Peyer's patch (tissue), 4 donors: Measurements from ENCODE around the gene NFKB1. TPM values are rescaled to one million over a fixed set of nuclear protein-coding genes. Genes with fewer than 3 reads are reported as not detected.

Source experiments
- DNase-seq, 3 donors: peaks; one replicate each; pipeline ENCODE4 v3.0.0-alpha.2; 2017 to 2019
- H3K27ac ChIP-seq, 4 donors: fragments of 200-600 bp; sonication (generic); one replicate each; pipeline ENCODE4 v1.5.1; 2016 to 2019
- H3K27me3 ChIP-seq, 2 donors: fragments of 200-600 bp; sonication (generic); one replicate each; pipeline ENCODE4 v1.5.1; 2019
- H3K36me3 ChIP-seq, 3 donors: fragments of 200-600 bp; sonication (generic); one replicate each; pipeline ENCODE4 v1.5.1; 2016 to 2019
- H3K4me1 ChIP-seq, 4 donors: fragments of 200-600 bp; sonication (generic); one replicate each; pipeline ENCODE4 v1.5.1; 2016 to 2019
- H3K4me3 ChIP-seq, 4 donors: fragments of 200-600 bp; sonication (generic); 1 replicate in 3 of 4; 2 replicates in 1 of 4; pipeline ENCODE4 v1.5.1; 2016 to 2019; ENCODE audit warnings: mild to moderate bottlenecking in 1 of 4
- H3K9me3 ChIP-seq, 4 donors: fragments of 200-600 bp; sonication (generic); one replicate each; pipeline ENCODE4 v1.5.1; 2016 to 2019; ENCODE audit warnings: mild to moderate bottlenecking in 1 of 4
- POLR2A ChIP-seq, 2 donors: fragments of 450-650 bp; IDR thresholded peaks; one replicate each; pipeline ENCODE4 v1.5.1; 2017; ENCODE audit warnings: antibody characterized with exemption in 2 of 2, mild to moderate bottlenecking in 2 of 2, moderate library complexity in 2 of 2
- total RNA-seq, 4 donors: library from RNA; depleted of rRNA; stranded (reverse); fragments of >200 nt; gene quantifications; one replicate each; pipeline ENCODE4 v1.1.0, GENCODE V29; 2016
- TF ChIP-seq, protein P1 (sequence below), 6 experiments: fragments of 450-650 bp in 4 of 6; fragments of 200-600 bp in 2 of 6; sonication (generic) in 1 of 6; IDR thresholded peaks; one replicate each; pipeline ENCODE4 v1.5.1; 2017 to 2019; ENCODE audit warnings: antibody characterized with exemption in 6 of 6, mild to moderate bottlenecking in 3 of 6, moderate library complexity in 1 of 6

The NFKB1 gene
- total RNA-seq, 4 donors from 2014 or later, result 20.7 to 58.6 (median 24.5) TPM

- no peaks in the 10 kb centered on the region for H3K9me3 ChIP-seq
- H3K27me3 ChIP-seq, result no peaks in the 10 kb centered on the region
- H3K27ac ChIP-seq, result no peak overlapping the region
- no peaks in the 10 kb centered on the region for H3K4me1 ChIP-seq
- TF ChIP-seq POLR2A (IDR thresholded peaks at IDR 0.05), result no peak
- DNase-seq, result no peak
- no peak overlapping the region for H3K4me3 ChIP-seq
- H3K36me3 ChIP-seq, result peaks cover 0 to 59% (median 0%) of the 10 kb centered on the region in 3 donors
Measured at GRCh38 chr4:102580463-102580842, 79.3 kb downstream of the NFKB1 start.

DNA sequence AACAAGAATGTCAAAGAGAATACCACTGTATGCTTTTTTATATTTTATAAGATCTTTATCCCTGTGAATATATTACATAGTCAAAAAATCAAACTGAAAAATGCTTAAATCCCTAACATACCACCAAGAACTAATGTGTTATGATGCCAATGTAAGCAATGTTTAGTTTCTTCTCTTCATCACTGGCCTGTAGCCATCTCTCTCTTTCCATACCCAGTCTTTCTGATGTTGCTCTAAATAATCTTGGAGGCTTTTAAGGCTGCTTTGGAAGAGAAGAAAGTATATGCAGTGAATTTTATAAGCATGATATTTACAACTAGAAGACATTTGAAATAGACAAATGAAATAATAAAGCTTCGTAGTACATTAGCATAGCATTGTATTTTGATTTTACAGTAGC lies 82.9 kb downstream of the NFKB1 start:
- Histone ChIP-seq H3K36me3 (peaks cover 0 to 55% (median 0%) of the 10 kb centered on the region in 3 donors), H3K4me3 (no peak overlapping the region), H3K27me3 (no peaks in the 10 kb centered on the region), H3K9me3 (no peaks in the 10 kb centered on the region), H3K27ac (no peak overlapping the region), H3K4me1 (no peaks in the 10 kb centered on the region)
- TF ChIP-seq, protein P1, sequence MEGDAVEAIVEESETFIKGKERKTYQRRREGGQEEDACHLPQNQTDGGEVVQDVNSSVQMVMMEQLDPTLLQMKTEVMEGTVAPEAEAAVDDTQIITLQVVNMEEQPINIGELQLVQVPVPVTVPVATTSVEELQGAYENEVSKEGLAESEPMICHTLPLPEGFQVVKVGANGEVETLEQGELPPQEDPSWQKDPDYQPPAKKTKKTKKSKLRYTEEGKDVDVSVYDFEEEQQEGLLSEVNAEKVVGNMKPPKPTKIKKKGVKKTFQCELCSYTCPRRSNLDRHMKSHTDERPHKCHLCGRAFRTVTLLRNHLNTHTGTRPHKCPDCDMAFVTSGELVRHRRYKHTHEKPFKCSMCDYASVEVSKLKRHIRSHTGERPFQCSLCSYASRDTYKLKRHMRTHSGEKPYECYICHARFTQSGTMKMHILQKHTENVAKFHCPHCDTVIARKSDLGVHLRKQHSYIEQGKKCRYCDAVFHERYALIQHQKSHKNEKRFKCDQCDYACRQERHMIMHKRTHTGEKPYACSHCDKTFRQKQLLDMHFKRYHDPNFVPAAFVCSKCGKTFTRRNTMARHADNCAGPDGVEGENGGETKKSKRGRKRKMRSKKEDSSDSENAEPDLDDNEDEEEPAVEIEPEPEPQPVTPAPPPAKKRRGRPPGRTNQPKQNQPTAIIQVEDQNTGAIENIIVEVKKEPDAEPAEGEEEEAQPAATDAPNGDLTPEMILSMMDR (IDR thresholded peaks at IDR 0.05), result no peak
- no peak for TF ChIP-seq POLR2A (IDR thresholded peaks at IDR 0.05)
- no peak for DNase-seq

DNA sequence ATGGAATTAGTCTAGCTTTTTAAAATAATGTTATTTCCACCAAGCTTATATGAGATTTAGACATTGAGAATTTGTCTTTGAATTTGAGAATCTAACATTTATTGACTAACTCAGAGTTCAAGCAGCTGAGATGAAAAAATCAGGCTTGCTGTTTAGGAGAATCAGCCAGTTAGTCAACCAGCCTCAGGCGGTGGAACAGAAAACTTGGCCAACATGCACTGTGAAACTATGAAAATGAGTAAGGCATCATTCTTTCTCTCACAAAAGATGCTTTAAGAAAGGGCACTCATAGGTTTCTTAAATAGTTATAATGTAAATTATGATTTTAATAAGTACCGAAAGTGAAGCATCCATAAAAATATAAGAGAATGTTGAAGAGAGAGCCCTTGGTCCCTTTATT lies 84.2 kb downstream of the NFKB1 start:
- H3K27me3 ChIP-seq, result no peaks in the 10 kb centered on the region
- H3K9me3 ChIP-seq, result no peaks in the 10 kb centered on the region
- no peak overlapping the region for H3K4me3 ChIP-seq
- no peak for DNase-seq
- TF ChIP-seq, protein P1 (IDR thresholded peaks at IDR 0.05), result no peak
- TF ChIP-seq POLR2A (IDR thresholded peaks at IDR 0.05), result no peak
- H3K4me1 ChIP-seq, result no peaks in the 10 kb centered on the region
- H3K36me3 ChIP-seq, result peaks cover 0 to 59% (median 0%) of the 10 kb centered on the region in 3 donors
- H3K27ac ChIP-seq, result no peak overlapping the region

- no peak for DNase-seq
- H3K4me1 ChIP-seq, result no peaks in the 10 kb centered on the region
- no peak overlapping the region for H3K4me3 ChIP-seq
- peaks cover 0 to 51% (median 0%) of the 10 kb centered on the region in 3 donors for H3K36me3 ChIP-seq
- TF ChIP-seq POLR2A (IDR thresholded peaks at IDR 0.05), result no peak
- TF ChIP-seq, protein P1 (IDR thresholded peaks at IDR 0.05), result no peak
- H3K9me3 ChIP-seq, result no peaks in the 10 kb centered on the region
- no peaks in the 10 kb centered on the region for H3K27me3 ChIP-seq
- H3K27ac ChIP-seq, result no peak overlapping the region
Measured at GRCh38 chr4:102586002-102586643, 85.0 kb downstream of the NFKB1 start.

DNA sequence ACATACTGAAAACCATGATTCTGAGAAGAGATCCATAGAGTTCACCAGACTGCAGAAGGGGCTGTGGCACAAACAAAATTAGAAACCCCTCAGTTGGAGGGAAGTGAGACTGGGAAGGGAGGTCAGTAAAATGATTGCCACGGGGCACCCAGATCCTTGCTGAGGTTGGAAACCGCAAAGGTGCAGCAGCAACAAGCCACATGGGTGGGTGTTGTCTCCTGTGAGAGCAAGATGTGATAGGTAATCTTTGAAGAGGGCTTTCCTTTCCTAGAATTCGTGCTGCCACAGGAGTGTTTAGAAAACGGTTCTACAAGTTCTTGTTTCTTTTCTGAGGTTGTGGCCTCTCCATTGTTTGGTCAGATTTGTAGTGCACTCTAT lies 85.5 kb downstream of the NFKB1 start:
- Histone ChIP-seq H3K36me3 (peaks cover 0 to 51% (median 0%) of the 10 kb centered on the region in 3 donors), H3K9me3 (no peaks in the 10 kb centered on the region), H3K4me3 (no peak overlapping the region), H3K4me1 (no peaks in the 10 kb centered on the region), H3K27me3 (no peaks in the 10 kb centered on the region), H3K27ac (no peak overlapping the region)
- DNase-seq, result no peak
- no peak for TF ChIP-seq POLR2A (IDR thresholded peaks at IDR 0.05)
- TF ChIP-seq, protein P1 (IDR thresholded peaks at IDR 0.05), result no peak

- Histone ChIP-seq H3K4me1 (no peaks in the 10 kb centered on the region), H3K36me3 (peaks cover 0 to 36% (median 0%) of the 10 kb centered on the region in 3 donors), H3K4me3 (no peak overlapping the region), H3K27ac (no peak overlapping the region), H3K9me3 (no peaks in the 10 kb centered on the region), H3K27me3 (no peaks in the 10 kb centered on the region)
- TF ChIP-seq POLR2A (IDR thresholded peaks at IDR 0.05), result no peak
- TF ChIP-seq, protein P1 (IDR thresholded peaks at IDR 0.05), result no peak
- no peak for DNase-seq
Measured at GRCh38 chr4:102589743-102590142, 88.6 kb downstream of the NFKB1 start.
